Liver (tissue), 9 donors: ENCODE measurements around the gene RNASE7. TPM values are rescaled to one million over a fixed set of nuclear protein-coding genes. Genes with fewer than 3 reads are reported as not detected.

Source experiments
- DNase-seq: peaks from one replicate; pipeline ENCODE4 v3.0.0-alpha.2; 2017; ENCODE audit warnings: low spot score
- H3K27ac ChIP-seq, 2 donors: one replicate each; pipeline ENCODE4 v1.7.0; 2013; ENCODE audit warnings: inconsistent platforms in 2 of 2, low read length in 2 of 2, control low read depth in 1 of 2, low read depth in 1 of 2, mild to moderate bottlenecking in 1 of 2
- H3K27me3 ChIP-seq, 4 donors: one replicate each; pipeline versions ENCODE4 v1.6.1 to v1.7.0; 2013; ENCODE audit warnings: low read length in 3 of 4, inconsistent platforms in 1 of 4, mild to moderate bottlenecking in 1 of 4, moderate library complexity in 1 of 4; ENCODE audit not compliant: control insufficient read depth in 4 of 4, insufficient read depth in 4 of 4
- H3K36me3 ChIP-seq, 4 donors: one replicate each; pipeline versions ENCODE4 v1.6.1 to v1.7.0; 2013; ENCODE audit warnings: low read length in 3 of 4, mild to moderate bottlenecking in 3 of 4, low read depth in 1 of 4, moderate library complexity in 1 of 4; ENCODE audit not compliant: control insufficient read depth in 4 of 4, insufficient read depth in 3 of 4
- H3K4me1 ChIP-seq, 4 donors: one replicate each; pipeline versions ENCODE4 v1.6.1 to v1.7.0; 2013; ENCODE audit warnings: low read length in 3 of 4, mild to moderate bottlenecking in 3 of 4, moderate library complexity in 1 of 4; ENCODE audit not compliant: control insufficient read depth in 4 of 4, insufficient read depth in 4 of 4
- H3K4me3 ChIP-seq, 3 donors: one replicate each; pipeline versions ENCODE4 v1.6.1 to v1.7.0; 2013; ENCODE audit warnings: low read length in 3 of 3, control low read depth in 1 of 3, low read depth in 1 of 3, mild to moderate bottlenecking in 1 of 3
- H3K9ac ChIP-seq, 2 donors: one replicate each; pipeline ENCODE4 v1.7.0; 2013; ENCODE audit warnings: low read length in 2 of 2, mild to moderate bottlenecking in 2 of 2, moderate library complexity in 2 of 2, control low read depth in 1 of 2, low read depth in 1 of 2
- H3K9me3 ChIP-seq, 4 donors: one replicate each; pipeline versions ENCODE4 v1.6.1 to v1.7.0; 2013; ENCODE audit warnings: low read length in 3 of 4; ENCODE audit not compliant: control insufficient read depth in 4 of 4
- ATF3 ChIP-seq: IDR thresholded peaks from 2 replicates; pipeline ENCODE4 v1.6.1; 2016; ENCODE audit warnings: antibody characterized with exemption
- CTCF ChIP-seq: fragments of 150-350 bp; IDR thresholded peaks from 2 replicates; pipeline ENCODE4 v1.5.1; 2017; ENCODE audit warnings: improper control_type of control experiment, low read depth, low read length; ENCODE audit not compliant: missing input control
- EGR1 ChIP-seq, 2 donors: IDR thresholded peaks; 2 replicates each; pipeline ENCODE4 v1.6.1; 2016 to 2018; ENCODE audit warnings: antibody characterized with exemption in 2 of 2, low read depth in 2 of 2
- FOXA1 ChIP-seq: IDR thresholded peaks from 2 replicates; pipeline ENCODE4 v1.6.1; 2016; ENCODE audit warnings: antibody characterized with exemption
- FOXA2 ChIP-seq: IDR thresholded peaks from 2 replicates; pipeline ENCODE4 v1.6.1; 2016; ENCODE audit warnings: antibody characterized with exemption
- GABPA ChIP-seq, 2 donors: IDR thresholded peaks in 1 of 2; conservative IDR thresholded peaks in 1 of 2; 2 replicates each; pipeline ENCODE4 v1.6.1; 2016; ENCODE audit warnings: antibody characterized with exemption in 2 of 2, mild to moderate bottlenecking in 1 of 2, moderate library complexity in 1 of 2
- HNF4A ChIP-seq, 2 donors: conservative IDR thresholded peaks; 2 replicates each; pipeline ENCODE4 v1.6.1; 2016; ENCODE audit warnings: antibody characterized with exemption in 2 of 2, mild to moderate bottlenecking in 2 of 2
- HNF4G ChIP-seq: IDR thresholded peaks from 2 replicates; pipeline ENCODE4 v1.6.1; 2016; ENCODE audit warnings: antibody characterized with exemption
- JUND ChIP-seq, 2 donors: IDR thresholded peaks; 2 replicates each; pipeline ENCODE4 v1.6.1; 2016; ENCODE audit warnings: antibody characterized with exemption in 2 of 2
- MAX ChIP-seq: IDR thresholded peaks from 2 replicates; pipeline ENCODE4 v1.6.1; 2016; ENCODE audit warnings: antibody characterized with exemption
- NR2F2 ChIP-seq: IDR thresholded peaks from 2 replicates; pipeline ENCODE4 v1.6.1; 2016; ENCODE audit warnings: antibody characterized with exemption
- RAD21 ChIP-seq, 2 donors: IDR thresholded peaks; 2 replicates each; pipeline ENCODE4 v1.6.1; 2016; ENCODE audit warnings: antibody characterized with exemption in 2 of 2, mild to moderate bottlenecking in 2 of 2
- REST ChIP-seq: IDR thresholded peaks from 2 replicates; pipeline ENCODE4 v1.6.1; 2016; ENCODE audit warnings: antibody characterized with exemption, mild to moderate bottlenecking
- RXRA ChIP-seq, 2 donors: IDR thresholded peaks; 2 replicates each; pipeline ENCODE4 v1.6.1; 2017 to 2018; ENCODE audit warnings: antibody characterized with exemption in 2 of 2, mild to moderate bottlenecking in 1 of 2
- SP1 ChIP-seq: IDR thresholded peaks from 2 replicates; pipeline ENCODE4 v1.6.1; 2018; ENCODE audit warnings: antibody characterized with exemption, mild to moderate bottlenecking
- TAF1 ChIP-seq: conservative IDR thresholded peaks from 2 replicates; pipeline ENCODE4 v1.6.1; 2016; ENCODE audit warnings: antibody characterized with exemption, mild to moderate bottlenecking
- YY1 ChIP-seq: IDR thresholded peaks from 2 replicates; pipeline ENCODE4 v1.6.1; 2016; ENCODE audit warnings: antibody characterized with exemption, mild to moderate bottlenecking
- ZBTB33 ChIP-seq: IDR thresholded peaks from 2 replicates; pipeline ENCODE4 v1.6.1; 2016; ENCODE audit warnings: antibody characterized with exemption
- WGBS: extraction: QIAGEN DNeasy Blood & Tissue Kit; methylation state at CpG from one replicate; pipeline ENCODE4 v1.1.7; 2013; 5-methylcytosine and 5-hydroxymethylcytosine counted together
- polyA plus RNA-seq, 2 donors: library from polyadenylated mRNA; stranded (reverse) in 1 of 2; unstranded in 1 of 2; fragments of 200-250 nt in 1 of 2; fragments of >200 nt in 1 of 2; fragmentation: Nextera tagmentation in 1 of 2; extraction: Ambion mirVana in 1 of 2; gene quantifications; one replicate each; pipeline versions ENCODE4 v1.2.1 to v1.2.3, GENCODE V29; 2013 to 2015
- total RNA-seq, 2 donors: library from RNA; depleted of rRNA; stranded (reverse); fragments of >200 nt; gene quantifications; one replicate each; pipeline ENCODE4 v1.2.3, GENCODE V29; 2014
- donor health status: healthy.
- donor health status: healthy.
- donor health status: healthy.
- donor health status: healthy.
- donor health status: healthy.

The RNASE7 gene
- total and polyA plus RNA-seq, 4 donors, result 0.11 to 0.33 (median 0.12) TPM; not detected in 1

- H3K36me3 ChIP-seq, result peaks cover 0 to 10% (median 1%) of the 10 kb centered on the region in 4 donors
- H3K9me3 ChIP-seq, result no peaks in the 10 kb centered on the region
- no peak for DNase-seq
- H3K27me3 ChIP-seq, result no peaks in the 10 kb centered on the region
- H3K27ac ChIP-seq, result no peak within 1 kb of the TSS
- WGBS, result 81% methylated on average over 5 of the region's 5 CpGs
- H3K4me1 ChIP-seq, result peaks cover 0 to 24% (median 15%) of the 10 kb centered on the region in 4 donors
- H3K9ac ChIP-seq, result no peak within 1 kb of the TSS
- TF ChIP-seq JUND (IDR thresholded peaks at IDR 0.05) (no peak), EGR1 (IDR thresholded peaks at IDR 0.05; ENCODE audit: low read depth in 2 of 2) (no peak), HNF4G (no peak)
- H3K4me3 ChIP-seq, result no peak within 1 kb of the TSS
These were observed 7.5 kb upstream of the RNASE7 start, which contains the start of gene RNASE13 for GRCh38 chr14:21034707-21035106. TSS of gene RNASE13 (minus strand) at chr14:21034807. CDS start at chr14:21034288, 519 bp downstream.

- Histone ChIP-seq H3K27me3 (no peaks in the 10 kb centered on the region), H3K27ac (no peak overlapping the region), H3K4me3 (no peak overlapping the region), H3K36me3 (no peaks in the 10 kb centered on the region), H3K4me1 (peaks cover 4 to 37% (median 27%) of the 10 kb centered on the region in 4 donors), H3K9ac (no peak overlapping the region), H3K9me3 (no peaks in the 10 kb centered on the region)
- no peak for DNase-seq
- TF ChIP-seq HNF4A (conservative IDR thresholded peaks at IDR 0.05) (no peak), NR2F2 (no peak), RXRA (IDR thresholded peaks at IDR 0.05) (no peak), FOXA1 (no peak), MAX (no peak), EGR1 (IDR thresholded peaks at IDR 0.05; ENCODE audit: low read depth in 2 of 2) (no peak)
- 94% methylated on average over 7 of the region's 7 CpGs for WGBS
These were observed 5.4 kb upstream of the RNASE7 start for GRCh38 chr14:21036751-21037150.

- H3K9ac ChIP-seq, result no peak overlapping the region
- H3K27ac ChIP-seq, result no peak overlapping the region
- no peaks in the 10 kb centered on the region for H3K36me3 ChIP-seq
- TF ChIP-seq ATF3, result no peak
- no peak for TF ChIP-seq EGR1 (IDR thresholded peaks at IDR 0.05; ENCODE audit: low read depth in 2 of 2)
- TF ChIP-seq RAD21 (IDR thresholded peaks at IDR 0.05), result no peak
- TF ChIP-seq ZBTB33, result no peak
- TF ChIP-seq TAF1, result no peak
- no peak for TF ChIP-seq CTCF
- TF ChIP-seq JUND (IDR thresholded peaks at IDR 0.05), result no peak
- TF ChIP-seq FOXA1, result no peak
- TF ChIP-seq REST, result no peak
- TF ChIP-seq YY1, result no peak
- no peak for TF ChIP-seq RXRA (IDR thresholded peaks at IDR 0.05)
- TF ChIP-seq GABPA (IDR thresholded peaks at IDR 0.05 in 1 of 2, conservative IDR thresholded peaks at IDR 0.05 in 1 of 2), result no peak
- TF ChIP-seq SP1, result no peak
- no peak for TF ChIP-seq NR2F2
- TF ChIP-seq FOXA2, result no peak
- TF ChIP-seq HNF4G, result no peak
- TF ChIP-seq HNF4A (conservative IDR thresholded peaks at IDR 0.05), result no peak
- TF ChIP-seq MAX, result no peak
- H3K4me3 ChIP-seq, result no peak overlapping the region
- H3K4me1 ChIP-seq, result peaks cover 4 to 42% (median 28%) of the 10 kb centered on the region in 4 donors
- 92% methylated on average over 3 of the region's 3 CpGs for WGBS
- H3K27me3 ChIP-seq, result no peaks in the 10 kb centered on the region
- H3K9me3 ChIP-seq, result no peaks in the 10 kb centered on the region
- no peak for DNase-seq
These were observed 5.0 kb upstream of the RNASE7 start for GRCh38 chr14:21037156-21037555.
